ENCODE data around the gene TBX3.

TBX3 gene

DNA sequence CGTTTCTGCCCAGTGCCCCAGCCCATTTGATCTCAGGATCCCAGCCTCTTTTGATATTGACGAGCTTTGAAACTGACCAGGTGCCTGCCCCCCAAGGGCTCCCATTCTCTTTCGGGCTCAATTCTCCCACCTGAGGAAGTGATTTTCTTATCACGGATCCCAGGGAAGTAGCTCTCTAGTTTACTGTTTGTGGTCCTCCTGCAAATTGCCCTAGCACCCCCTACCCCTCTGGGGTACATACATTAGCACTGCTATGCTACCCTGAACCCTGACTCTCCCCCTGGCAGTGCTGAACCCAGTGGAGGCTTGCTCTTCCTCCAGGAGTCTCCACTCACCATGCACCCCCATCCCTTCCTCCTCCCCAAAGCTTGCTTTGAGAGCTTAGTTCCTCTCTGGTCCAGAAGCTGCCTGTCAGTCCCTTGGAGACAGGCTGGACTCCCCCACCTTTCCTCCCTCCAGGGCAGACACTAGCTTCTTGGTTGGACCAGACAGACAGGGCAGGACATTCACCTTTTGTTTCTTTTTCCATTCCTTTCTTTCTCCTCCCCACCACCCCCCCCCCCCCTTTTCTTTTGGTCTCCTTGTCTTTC, 4.4 kb upstream of the TBX3 start:
- TF ChIP-seq, protein P1, sequence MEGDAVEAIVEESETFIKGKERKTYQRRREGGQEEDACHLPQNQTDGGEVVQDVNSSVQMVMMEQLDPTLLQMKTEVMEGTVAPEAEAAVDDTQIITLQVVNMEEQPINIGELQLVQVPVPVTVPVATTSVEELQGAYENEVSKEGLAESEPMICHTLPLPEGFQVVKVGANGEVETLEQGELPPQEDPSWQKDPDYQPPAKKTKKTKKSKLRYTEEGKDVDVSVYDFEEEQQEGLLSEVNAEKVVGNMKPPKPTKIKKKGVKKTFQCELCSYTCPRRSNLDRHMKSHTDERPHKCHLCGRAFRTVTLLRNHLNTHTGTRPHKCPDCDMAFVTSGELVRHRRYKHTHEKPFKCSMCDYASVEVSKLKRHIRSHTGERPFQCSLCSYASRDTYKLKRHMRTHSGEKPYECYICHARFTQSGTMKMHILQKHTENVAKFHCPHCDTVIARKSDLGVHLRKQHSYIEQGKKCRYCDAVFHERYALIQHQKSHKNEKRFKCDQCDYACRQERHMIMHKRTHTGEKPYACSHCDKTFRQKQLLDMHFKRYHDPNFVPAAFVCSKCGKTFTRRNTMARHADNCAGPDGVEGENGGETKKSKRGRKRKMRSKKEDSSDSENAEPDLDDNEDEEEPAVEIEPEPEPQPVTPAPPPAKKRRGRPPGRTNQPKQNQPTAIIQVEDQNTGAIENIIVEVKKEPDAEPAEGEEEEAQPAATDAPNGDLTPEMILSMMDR (IDR thresholded peaks at IDR 0.05; ENCODE audit: control insufficient read depth, insufficient read depth, low read depth, low read length, missing control alignments), result no peak
- no peak overlapping the region for H3K4me3 ChIP-seq (ENCODE audit: control insufficient read depth, low read depth, low read length)
- DNase-seq (ENCODE audit: low read depth), result no peak

DNA sequence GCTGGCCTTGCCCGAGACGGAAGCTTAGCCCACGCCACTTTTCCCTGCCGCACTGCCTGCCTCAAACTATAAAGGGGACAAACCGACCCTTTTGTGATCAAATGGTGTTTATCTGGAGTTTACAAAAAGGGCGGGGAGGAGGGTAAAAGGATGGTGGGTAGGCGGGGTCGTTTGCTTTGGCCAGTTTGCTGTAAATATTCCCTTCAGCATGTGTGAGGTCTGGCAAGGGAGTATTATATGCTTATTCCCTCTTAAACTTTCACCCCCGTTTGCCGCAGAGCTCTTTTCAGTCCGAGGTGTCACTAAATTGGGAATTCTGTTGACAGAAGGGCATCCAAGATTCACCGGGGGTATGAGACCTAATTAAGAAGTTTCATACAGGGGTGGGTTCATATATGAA, 3.8 kb upstream of the TBX3 start:
- DNase-seq (ENCODE audit: low read depth), result no peak

DNA sequence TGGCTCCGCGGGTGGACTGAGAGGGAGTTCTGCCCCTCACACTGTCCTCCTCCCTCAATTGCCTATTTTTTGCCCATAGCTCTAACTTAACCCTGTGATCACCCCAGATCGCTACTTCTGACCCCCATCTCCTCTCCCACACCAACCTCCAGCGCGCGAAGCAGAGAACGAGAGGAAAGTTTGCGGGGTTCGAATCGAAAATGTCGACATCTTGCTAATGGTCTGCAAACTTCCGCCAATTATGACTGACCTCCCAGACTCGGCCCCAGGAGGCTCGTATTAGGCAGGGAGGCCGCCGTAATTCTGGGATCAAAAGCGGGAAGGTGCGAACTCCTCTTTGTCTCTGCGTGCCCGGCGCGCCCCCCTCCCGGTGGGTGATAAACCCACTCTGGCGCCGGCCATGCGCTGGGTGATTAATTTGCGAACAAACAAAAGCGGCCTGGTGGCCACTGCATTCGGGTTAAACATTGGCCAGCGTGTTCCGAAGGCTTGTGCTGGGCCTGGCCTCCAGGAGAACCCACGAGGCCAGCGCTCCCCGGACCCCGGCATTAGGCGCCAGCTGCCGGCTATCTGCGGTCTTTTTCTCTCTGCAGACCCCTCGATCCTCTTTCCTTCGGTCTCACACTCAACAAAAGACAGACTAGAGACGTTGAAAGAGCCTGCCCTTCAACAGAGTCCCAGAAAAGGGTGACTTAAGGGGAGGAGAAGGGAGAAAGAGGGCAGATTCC, 3.0 kb upstream of the TBX3 start:
- TF ChIP-seq, protein P1 (IDR thresholded peaks at IDR 0.05; ENCODE audit: control insufficient read depth, insufficient read depth, low read depth, low read length, missing control alignments), result no peak
- DNase-seq (ENCODE audit: low read depth), result no peak
- no peak overlapping the region for H3K4me3 ChIP-seq (ENCODE audit: control insufficient read depth, low read depth, low read length)

More for the DNA sequence above, 3.8 kb upstream of the TBX3 start:
- no peak overlapping the region for H3K4me3 ChIP-seq (ENCODE audit: control insufficient read depth, low read depth, low read length)
- TF ChIP-seq, protein P1 (IDR thresholded peaks at IDR 0.05; ENCODE audit: control insufficient read depth, insufficient read depth, low read depth, low read length, missing control alignments), result no peak

DNA sequence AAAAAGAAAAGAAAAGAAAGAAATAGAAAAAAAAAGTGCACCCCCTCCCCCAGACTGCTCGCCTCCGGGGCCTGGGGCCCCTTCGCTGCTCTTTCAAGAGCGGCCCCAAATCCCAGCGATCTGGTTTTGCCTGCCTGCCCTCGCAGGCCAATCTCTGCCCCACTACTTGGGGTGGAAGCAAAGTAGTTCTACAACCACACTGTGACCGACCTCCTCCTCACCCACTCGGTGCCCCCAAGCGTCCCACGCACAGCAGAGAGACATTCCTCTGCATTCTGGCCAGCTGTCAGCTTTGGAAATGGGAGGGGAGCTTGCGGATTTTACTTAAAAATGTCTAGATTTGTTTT, 2.4 kb upstream of the TBX3 start:
- H3K4me3 ChIP-seq (ENCODE audit: control insufficient read depth, low read depth, low read length), result no peak overlapping the region
- TF ChIP-seq, protein P1 (IDR thresholded peaks at IDR 0.05; ENCODE audit: control insufficient read depth, insufficient read depth, low read depth, low read length, missing control alignments), result no peak
- no peak for DNase-seq (ENCODE audit: low read depth)

DNA sequence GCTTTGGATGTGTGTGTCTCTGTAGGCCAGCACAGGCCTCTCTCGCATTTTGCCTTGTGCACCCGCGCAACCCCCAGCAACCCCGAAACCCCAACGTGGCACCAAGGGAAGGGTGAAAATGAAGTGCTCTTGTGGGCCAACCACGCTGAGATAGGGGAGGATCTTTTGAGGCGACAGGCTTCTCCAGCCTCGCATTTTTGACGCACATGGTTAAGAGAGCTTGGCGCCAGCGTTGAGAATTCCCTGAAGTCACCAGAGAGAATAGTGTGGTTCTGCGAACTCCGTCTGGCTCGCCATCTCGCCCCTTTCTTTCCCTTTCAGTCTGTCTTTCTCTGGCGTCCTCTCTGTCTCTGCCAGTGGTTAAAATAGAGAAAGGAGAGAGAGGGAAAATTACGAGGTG, 1.9 kb upstream of the TBX3 start:
- no peak overlapping the region for H3K4me3 ChIP-seq (ENCODE audit: control insufficient read depth, low read depth, low read length)
- no peak for DNase-seq (ENCODE audit: low read depth)
- TF ChIP-seq, protein P1 (IDR thresholded peaks at IDR 0.05; ENCODE audit: control insufficient read depth, insufficient read depth, low read depth, low read length, missing control alignments), result no peak

DNA sequence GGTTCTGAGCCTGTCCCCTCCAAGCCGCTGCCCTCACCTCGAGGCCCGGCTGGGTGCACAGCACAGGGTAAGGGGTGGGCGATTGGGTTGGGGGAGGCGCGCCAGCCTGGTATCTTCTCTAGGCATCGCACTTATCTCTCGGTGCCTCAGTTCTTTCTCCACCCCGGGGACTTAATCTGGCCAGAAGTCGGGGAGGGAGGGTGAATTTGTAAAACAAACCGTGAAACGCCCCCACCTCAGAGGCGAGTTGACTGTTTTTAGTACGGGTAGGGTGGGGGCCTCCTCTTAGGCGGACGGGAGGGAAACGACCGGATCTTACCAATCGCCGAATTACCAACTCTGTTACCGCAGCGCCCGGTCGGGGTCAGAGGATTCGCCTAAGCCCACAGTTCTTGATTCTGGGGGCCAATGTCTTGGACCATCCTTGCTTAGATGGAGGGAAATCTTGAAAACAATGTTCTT, 1.4 kb upstream of the TBX3 start:
- H3K4me3 ChIP-seq (ENCODE audit: control insufficient read depth, low read depth, low read length), result peak overlapping the region; percentile 76
- TF ChIP-seq, protein P1 (IDR thresholded peaks at IDR 0.05; ENCODE audit: control insufficient read depth, insufficient read depth, low read depth, low read length, missing control alignments), result no peak
- no peak for DNase-seq (ENCODE audit: low read depth)

All from AG09309 (cell line).